Neural progenitor cell (in vitro differentiated cells): ENCODE measurements around the gene GCNT2. TPM values are rescaled to one million over a fixed set of nuclear protein-coding genes. Genes with fewer than 3 reads are reported as not detected.

ENCODE experiments used
- DNase-seq: peaks from one replicate; pipeline ENCODE4 v3.0.0-alpha.2; 2016; ENCODE audit warnings: low spot score
- H2AFZ ChIP-seq: fragments of 200-600 bp; sonication (generic); replicated peaks from 2 replicates; pipeline ENCODE4 v1.6.1; 2016; ENCODE audit warnings: antibody characterized with exemption
- H3F3A ChIP-seq: fragments of 200-600 bp; sonication (generic); 2 replicates; pipeline ENCODE4 v1.6.1; 2016; ENCODE audit warnings: antibody characterized with exemption, low read depth
- H3K27ac ChIP-seq: fragments of 200-600 bp; sonication (generic); 2 replicates; pipeline ENCODE4 v1.5.1; 2016; ENCODE audit warnings: mild to moderate bottlenecking
- H3K27me3 ChIP-seq: fragments of 200-600 bp; sonication (generic); 2 replicates; pipeline ENCODE4 v1.6.1; 2016; ENCODE audit warnings: mild to moderate bottlenecking, moderate library complexity
- H3K36me3 ChIP-seq: fragments of 200-600 bp; sonication (generic); 2 replicates; pipeline ENCODE4 v1.5.1; 2016
- H3K4me1 ChIP-seq: fragments of 200-600 bp; sonication (generic); 2 replicates; pipeline ENCODE4 v1.6.1; 2016; ENCODE audit warnings: mixed run types
- H3K4me2 ChIP-seq: fragments of 200-600 bp; sonication (generic); 2 replicates; pipeline ENCODE4 v1.6.1; 2016
- H3K4me3 ChIP-seq: fragments of 200-600 bp; sonication (generic); 2 replicates; pipeline ENCODE4 v1.5.1; 2016
- H3K79me2 ChIP-seq: fragments of 200-600 bp; sonication (generic); 2 replicates; pipeline ENCODE4 v1.6.1; 2016; ENCODE audit warnings: low read depth
- H3K9ac ChIP-seq: fragments of 200-600 bp; sonication (generic); 2 replicates; pipeline ENCODE4 v1.6.1; 2016
- H3K9me3 ChIP-seq: fragments of 200-600 bp; sonication (generic); 2 replicates; pipeline ENCODE4 v1.5.1; 2016; ENCODE audit warnings: low read depth
- H4K20me1 ChIP-seq: fragments of 200-600 bp; sonication (generic); 2 replicates; pipeline ENCODE4 v1.6.1; 2016; ENCODE audit warnings: low read depth
- H3K27ac Mint-ChIP-seq: 3 replicates; pipeline ENCODE4 v1.8.0; 2021; ENCODE audit warnings: mixed read lengths
- H3K27me3 Mint-ChIP-seq: 2 replicates; pipeline ENCODE4 v1.8.0; 2022; ENCODE audit warnings: low read depth, mild to moderate bottlenecking, inconsistent platforms, moderate library complexity, mixed read lengths; ENCODE audit not compliant: insufficient read depth
- H3K36me3 Mint-ChIP-seq: 3 replicates; pipeline ENCODE4 v1.8.0; 2021; ENCODE audit warnings: mixed read lengths
- H3K4me1 Mint-ChIP-seq: 3 replicates; pipeline ENCODE4 v1.8.0; 2021; ENCODE audit warnings: mixed read lengths
- H3K4me3 Mint-ChIP-seq: 3 replicates; pipeline ENCODE4 v1.8.0; 2021; ENCODE audit warnings: mild to moderate bottlenecking, moderate library complexity, mixed read lengths
- H3K9me3 Mint-ChIP-seq: 3 replicates; pipeline ENCODE4 v1.8.0; 2020; ENCODE audit warnings: mixed read lengths
- EZH2 ChIP-seq: fragments of 200-600 bp; sonication (generic); IDR thresholded peaks from 2 replicates; pipeline ENCODE4 v1.6.1; 2017; ENCODE audit warnings: antibody characterized with exemption, mild to moderate bottlenecking, moderate library complexity
- EZH2phosphoT487 ChIP-seq: fragments of 200-600 bp; sonication (generic); IDR thresholded peaks from 2 replicates; pipeline ENCODE4 v1.6.1; 2017; ENCODE audit warnings: antibody characterized with exemption
- total RNA-seq: library from RNA; depleted of rRNA; stranded (reverse); fragments of >200 nt; gene quantifications from 2 replicates; pipeline ENCODE4 v1.2.3, GENCODE V29; 2015; ENCODE audit warnings: low replicate concordance
- TF ChIP-seq, protein P1 (sequence below): fragments of 200-600 bp; sonication (generic); IDR thresholded peaks from 2 replicates; pipeline ENCODE4 v1.5.1; 2017; ENCODE audit warnings: antibody characterized with exemption, mild to moderate bottlenecking

The GCNT2 gene
- total RNA-seq, 1 donor from 2014 or later: 48.4 TPM

DNA sequence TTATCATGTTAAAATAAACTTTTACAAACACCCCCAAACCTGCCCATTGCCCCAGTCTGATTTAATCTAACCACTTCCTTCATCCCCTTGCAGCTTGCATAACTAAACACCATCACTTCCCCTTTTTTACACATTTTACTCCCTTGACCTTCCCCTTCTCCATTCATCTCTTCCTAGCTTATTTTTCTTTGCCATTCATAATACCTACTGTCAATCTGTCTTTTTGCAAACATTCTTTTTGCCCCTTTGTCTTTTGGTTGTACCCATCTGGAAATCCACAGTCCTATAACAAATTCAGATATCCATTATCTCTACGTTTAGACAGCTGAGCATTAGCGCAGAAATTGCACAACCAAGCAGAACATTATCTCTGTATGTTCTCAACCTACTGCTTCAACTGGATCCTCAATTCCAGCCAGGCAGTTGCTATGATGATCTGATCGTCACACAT, 122.1 kb downstream of the GCNT2 start:
- H3K27ac ChIP-seq: no peak overlapping the region
- H3K9ac ChIP-seq: no peak overlapping the region
- H3K4me1 Mint-ChIP-seq: peaks cover 2% of the 10 kb centered on the region
- H3K79me2 ChIP-seq: no peaks in the 10 kb centered on the region
- TF ChIP-seq EZH2: no peak
- no peak for TF ChIP-seq EZH2phosphoT487
- peaks cover 2% of the 10 kb centered on the region for H3K27me3 Mint-ChIP-seq
- no peak overlapping the region for H3K4me3 ChIP-seq
- no peaks in the 10 kb centered on the region for H3K27me3 ChIP-seq
- H3K4me3 Mint-ChIP-seq: no peak overlapping the region
- H3K27ac Mint-ChIP-seq: no peak overlapping the region
- H3K4me2 ChIP-seq: no peak overlapping the region
- H3K36me3 Mint-ChIP-seq: no peaks in the 10 kb centered on the region
- no peaks in the 10 kb centered on the region for H4K20me1 ChIP-seq
- no peaks in the 10 kb centered on the region for H3K36me3 ChIP-seq
- H3K9me3 ChIP-seq: no peaks in the 10 kb centered on the region
- peaks cover 13% of the 10 kb centered on the region for H3F3A ChIP-seq
- peaks cover 12% of the 10 kb centered on the region for H3K4me1 ChIP-seq
- H3K9me3 Mint-ChIP-seq: no peaks in the 10 kb centered on the region
- no peak for DNase-seq
- H2AFZ ChIP-seq: no peak overlapping the region

DNA sequence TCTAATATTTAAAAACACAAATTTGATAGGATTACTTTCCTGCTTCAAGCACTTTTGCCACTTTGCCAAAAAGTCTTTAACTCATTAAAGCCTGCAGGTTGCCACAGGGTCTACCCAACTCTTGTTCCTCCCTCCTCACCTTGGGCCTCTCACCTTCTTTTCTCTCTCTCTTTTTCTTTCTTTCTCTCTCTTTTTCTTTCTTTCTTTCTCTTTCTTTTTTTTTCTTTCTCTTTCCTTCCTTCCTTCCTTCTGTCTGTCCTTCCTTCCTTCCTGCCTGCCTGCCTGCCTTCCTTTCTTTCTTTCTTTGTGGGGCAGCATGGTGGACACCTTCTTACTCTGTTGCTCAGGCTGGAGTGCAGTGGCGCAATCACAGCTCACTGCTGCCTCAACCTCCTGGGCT, 123.1 kb downstream of the GCNT2 start:
- TF ChIP-seq EZH2: no peak
- TF ChIP-seq, protein P1, sequence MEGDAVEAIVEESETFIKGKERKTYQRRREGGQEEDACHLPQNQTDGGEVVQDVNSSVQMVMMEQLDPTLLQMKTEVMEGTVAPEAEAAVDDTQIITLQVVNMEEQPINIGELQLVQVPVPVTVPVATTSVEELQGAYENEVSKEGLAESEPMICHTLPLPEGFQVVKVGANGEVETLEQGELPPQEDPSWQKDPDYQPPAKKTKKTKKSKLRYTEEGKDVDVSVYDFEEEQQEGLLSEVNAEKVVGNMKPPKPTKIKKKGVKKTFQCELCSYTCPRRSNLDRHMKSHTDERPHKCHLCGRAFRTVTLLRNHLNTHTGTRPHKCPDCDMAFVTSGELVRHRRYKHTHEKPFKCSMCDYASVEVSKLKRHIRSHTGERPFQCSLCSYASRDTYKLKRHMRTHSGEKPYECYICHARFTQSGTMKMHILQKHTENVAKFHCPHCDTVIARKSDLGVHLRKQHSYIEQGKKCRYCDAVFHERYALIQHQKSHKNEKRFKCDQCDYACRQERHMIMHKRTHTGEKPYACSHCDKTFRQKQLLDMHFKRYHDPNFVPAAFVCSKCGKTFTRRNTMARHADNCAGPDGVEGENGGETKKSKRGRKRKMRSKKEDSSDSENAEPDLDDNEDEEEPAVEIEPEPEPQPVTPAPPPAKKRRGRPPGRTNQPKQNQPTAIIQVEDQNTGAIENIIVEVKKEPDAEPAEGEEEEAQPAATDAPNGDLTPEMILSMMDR: no peak
- no peak for TF ChIP-seq EZH2phosphoT487
- H3K4me1 ChIP-seq: peaks cover 12% of the 10 kb centered on the region
- H2AFZ ChIP-seq: no peak overlapping the region

DNA sequence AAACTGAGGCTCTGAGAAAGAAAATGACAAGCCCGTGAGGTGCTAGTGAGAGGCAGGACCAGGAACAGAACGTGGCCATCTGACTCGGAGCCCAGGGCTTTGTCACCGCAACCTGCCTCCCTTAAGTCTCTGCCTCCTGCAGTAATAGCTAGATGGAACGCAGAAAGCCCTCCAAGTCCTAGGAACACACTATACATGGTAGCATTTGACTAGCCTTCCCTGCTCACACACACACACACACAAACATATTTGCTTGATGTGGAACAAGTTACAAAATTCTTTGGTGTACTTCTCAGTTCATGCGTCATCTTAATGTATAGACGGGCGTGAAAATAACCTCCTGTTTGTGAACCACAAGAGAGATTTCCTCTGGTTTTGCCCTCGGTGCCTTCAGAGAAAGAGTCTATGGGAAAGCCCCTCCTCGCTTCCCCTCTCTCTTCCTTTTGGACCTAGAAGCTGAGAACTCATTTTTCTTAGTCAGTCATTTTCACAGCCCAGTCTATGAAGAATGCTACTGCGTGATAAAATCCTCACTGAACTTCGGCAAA, 134.4 kb downstream of the GCNT2 start:
- H3K9me3 Mint-ChIP-seq: no peaks in the 10 kb centered on the region
- H3K36me3 Mint-ChIP-seq: no peaks in the 10 kb centered on the region
- H3K4me1 Mint-ChIP-seq: no peaks in the 10 kb centered on the region
- peaks cover 4% of the 10 kb centered on the region for H3K27me3 Mint-ChIP-seq
- no peak overlapping the region for H3K4me3 Mint-ChIP-seq
- DNase-seq: no peak
- H3F3A ChIP-seq: no peaks in the 10 kb centered on the region
- peak overlapping the region; percentile 18 for H2AFZ ChIP-seq
- no peaks in the 10 kb centered on the region for H3K79me2 ChIP-seq
- H3K4me2 ChIP-seq: no peak overlapping the region
- no peak overlapping the region for H3K4me3 ChIP-seq
- H4K20me1 ChIP-seq: no peaks in the 10 kb centered on the region
- H3K4me1 ChIP-seq: no peaks in the 10 kb centered on the region
- H3K9me3 ChIP-seq: no peaks in the 10 kb centered on the region
- no peak overlapping the region for H3K27ac ChIP-seq
- no peaks in the 10 kb centered on the region for H3K36me3 ChIP-seq
- TF ChIP-seq, protein P1: no peak
- no peak for TF ChIP-seq EZH2phosphoT487
- TF ChIP-seq EZH2: no peak
- H3K27me3 ChIP-seq: no peaks in the 10 kb centered on the region
- H3K9ac ChIP-seq: no peak overlapping the region
- H3K27ac Mint-ChIP-seq: no peak overlapping the region

More for the DNA sequence above, 123.1 kb downstream of the GCNT2 start:
- no peak overlapping the region for H3K27ac Mint-ChIP-seq
- peaks cover 2% of the 10 kb centered on the region for H3K27me3 Mint-ChIP-seq
- Histone ChIP-seq H3K9ac (no peak overlapping the region), H3K4me2 (no peak overlapping the region), H3K79me2 (no peaks in the 10 kb centered on the region), H3K36me3 (no peaks in the 10 kb centered on the region), H3K27me3 (no peaks in the 10 kb centered on the region), H3K27ac (no peak overlapping the region), H4K20me1 (no peaks in the 10 kb centered on the region), H3K4me3 (no peak overlapping the region), H3F3A (peaks cover 13% of the 10 kb centered on the region), H3K9me3 (no peaks in the 10 kb centered on the region)
- no peak for DNase-seq
- peaks cover 2% of the 10 kb centered on the region for H3K4me1 Mint-ChIP-seq
- H3K36me3 Mint-ChIP-seq: no peaks in the 10 kb centered on the region
- no peaks in the 10 kb centered on the region for H3K9me3 Mint-ChIP-seq
- no peak overlapping the region for H3K4me3 Mint-ChIP-seq

DNA sequence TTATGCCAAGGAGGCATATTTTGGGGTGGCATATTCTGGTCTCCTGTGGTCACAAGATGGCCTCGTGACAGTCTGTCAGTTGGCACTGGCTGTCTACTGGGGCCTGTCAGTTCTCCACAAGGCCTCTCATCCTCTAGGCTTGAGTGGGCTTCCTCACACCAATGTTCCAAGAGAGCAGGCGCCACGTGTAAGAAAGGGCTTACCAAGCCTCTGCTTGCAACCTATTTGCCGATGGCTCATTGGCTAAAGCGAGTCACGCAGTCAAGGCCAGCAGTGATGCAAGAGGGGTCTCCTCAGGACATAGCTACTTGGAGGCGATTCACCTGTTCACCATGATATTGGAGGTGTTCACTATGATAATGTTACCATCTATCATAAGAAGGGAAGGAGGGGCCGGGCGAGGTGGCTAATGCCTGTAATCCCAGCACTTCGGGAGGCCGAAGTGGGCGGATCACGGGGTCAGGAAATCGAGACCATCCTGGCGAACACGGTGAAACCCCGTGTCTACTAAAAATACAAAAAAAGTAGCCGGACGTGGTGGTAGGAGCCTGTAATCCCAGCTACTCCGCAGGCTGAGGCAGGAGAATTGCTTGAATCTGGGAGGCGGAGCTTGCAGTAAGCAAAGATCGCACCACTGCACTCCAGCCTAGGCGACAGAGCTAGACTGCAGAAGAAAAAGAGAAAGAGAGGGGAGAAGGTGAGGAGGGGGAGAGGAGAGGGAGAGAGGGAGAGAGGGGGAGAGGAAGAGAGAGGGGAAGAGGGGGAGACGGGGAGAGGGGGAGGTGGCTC, 138.0 kb downstream of the GCNT2 start:
- Mint-ChIP-seq H3K36me3 (no peaks in the 10 kb centered on the region), H3K27me3 (peaks cover 4% of the 10 kb centered on the region), H3K4me1 (no peaks in the 10 kb centered on the region), H3K4me3 (no peak overlapping the region), H3K9me3 (peaks cover 1% of the 10 kb centered on the region), H3K27ac (no peak overlapping the region)
- Histone ChIP-seq H3K4me3 (peak overlapping the region; percentile 28), H3K27ac (no peak overlapping the region), H3K9ac (no peak overlapping the region), H3K36me3 (no peaks in the 10 kb centered on the region), H3K9me3 (no peaks in the 10 kb centered on the region), H3F3A (no peaks in the 10 kb centered on the region), H3K79me2 (no peaks in the 10 kb centered on the region), H2AFZ (peak overlapping the region; percentile 38), H3K4me1 (no peaks in the 10 kb centered on the region), H4K20me1 (no peaks in the 10 kb centered on the region), H3K4me2 (peak overlapping the region; percentile 57), H3K27me3 (no peaks in the 10 kb centered on the region)
- no peak for DNase-seq
- no peak for TF ChIP-seq EZH2phosphoT487
- no peak for TF ChIP-seq EZH2
- TF ChIP-seq, protein P1: no peak
